ENCODE data around the gene TOE1. TPM values are rescaled to one million over a fixed set of nuclear protein-coding genes. Genes with fewer than 3 reads are reported as not detected.
A peak's percentile ranks its signal among the peaks of the same experiment; 100 is the strongest.
"Not testable (repeated sequence)": the region's sequence is repeated elsewhere in the genome, so short reads cannot be mapped to it uniquely, and the experiment has no call there.

TOE1 gene
- polyA plus RNA-seq, 2 donors: 4.4 to 8.0 TPM

GRCh38 chr1:45348966-45349677, 9.2 kb downstream of the TOE1 start:
- Histone ChIP-seq H3K4me3 (ENCODE audit: low read depth in 1 of 2, low read length in 2 of 2) (no peak overlapping the region), H3K27ac (ENCODE audit: low read depth in 2 of 2, low read length in 1 of 2) (peak overlapping the region; percentile 75 to 84), H3K9me3 (ENCODE audit: control insufficient read depth in 2 of 2, insufficient read depth in 1 of 2, low read depth in 1 of 2, low read length in 1 of 2) (no peaks in the 10 kb centered on the region), H3K27me3 (ENCODE audit: control insufficient read depth in 1 of 2, insufficient read depth in 2 of 2, low read length in 2 of 2) (no peaks in the 10 kb centered on the region), H3K4me1 (ENCODE audit: control insufficient read depth in 2 of 2, insufficient read depth in 2 of 2, low read length in 1 of 2) (peaks cover 3 to 7% of the 10 kb centered on the region in 2 donors), H3K36me3 (ENCODE audit: control insufficient read depth in 2 of 2, insufficient read depth in 2 of 2, low read length in 1 of 2) (peaks cover 4 to 12% of the 10 kb centered on the region in 2 donors)
- 27 to 44% methylated on average over 3 of the region's 3 CpGs for WGBS, 2 donors

- Histone ChIP-seq H3K9me3 (ENCODE audit: control insufficient read depth in 2 of 2, insufficient read depth in 1 of 2, low read depth in 1 of 2, low read length in 1 of 2) (no peaks in the 10 kb centered on the region), H3K4me1 (ENCODE audit: control insufficient read depth in 2 of 2, insufficient read depth in 2 of 2, low read length in 1 of 2) (peaks cover 3 to 7% of the 10 kb centered on the region in 2 donors), H3K4me3 (ENCODE audit: low read depth in 1 of 2, low read length in 2 of 2) (no peak overlapping the region), H3K27me3 (ENCODE audit: control insufficient read depth in 1 of 2, insufficient read depth in 2 of 2, low read length in 2 of 2) (no peaks in the 10 kb centered on the region), H3K27ac (ENCODE audit: low read depth in 2 of 2, low read length in 1 of 2) (no peak overlapping the region), H3K36me3 (ENCODE audit: control insufficient read depth in 2 of 2, insufficient read depth in 2 of 2, low read length in 1 of 2) (no peaks in the 10 kb centered on the region)
- 86 to 91% methylated on average over 5 of the region's 5 CpGs for WGBS, 2 donors
Observed at GRCh38 chr1:45351508-45351907, 11.5 kb downstream of the TOE1 start.

- Histone ChIP-seq H3K4me1 (ENCODE audit: control insufficient read depth in 2 of 2, insufficient read depth in 2 of 2, low read length in 1 of 2) (no peaks in the 10 kb centered on the region), H3K36me3 (ENCODE audit: control insufficient read depth in 2 of 2, insufficient read depth in 2 of 2, low read length in 1 of 2) (no peaks in the 10 kb centered on the region), H3K9me3 (ENCODE audit: control insufficient read depth in 2 of 2, insufficient read depth in 1 of 2, low read depth in 1 of 2, low read length in 1 of 2) (no peaks in the 10 kb centered on the region), H3K27me3 (ENCODE audit: control insufficient read depth in 1 of 2, insufficient read depth in 2 of 2, low read length in 2 of 2) (no peaks in the 10 kb centered on the region), H3K4me3 (ENCODE audit: low read depth in 1 of 2, low read length in 2 of 2) (no peak overlapping the region), H3K27ac (ENCODE audit: low read depth in 2 of 2, low read length in 1 of 2) (no peak overlapping the region)
- WGBS, 2 donors: 67 to 79% methylated on average over 2 of the region's 2 CpGs
Observed at GRCh38 chr1:45353685-45354084, 13.7 kb downstream of the TOE1 start.

- Histone ChIP-seq H3K4me3 (ENCODE audit: low read depth in 1 of 2, low read length in 2 of 2) (no peak overlapping the region), H3K36me3 (ENCODE audit: control insufficient read depth in 2 of 2, insufficient read depth in 2 of 2, low read length in 1 of 2) (no peaks in the 10 kb centered on the region), H3K27me3 (ENCODE audit: control insufficient read depth in 1 of 2, insufficient read depth in 2 of 2, low read length in 2 of 2) (no peaks in the 10 kb centered on the region), H3K4me1 (ENCODE audit: control insufficient read depth in 2 of 2, insufficient read depth in 2 of 2, low read length in 1 of 2) (no peaks in the 10 kb centered on the region), H3K27ac (ENCODE audit: low read depth in 2 of 2, low read length in 1 of 2) (no peak overlapping the region), H3K9me3 (ENCODE audit: control insufficient read depth in 2 of 2, insufficient read depth in 1 of 2, low read depth in 1 of 2, low read length in 1 of 2) (no peaks in the 10 kb centered on the region)
- WGBS, 2 donors: 91 to 93% methylated on average over 4 of the region's 4 CpGs
Observed at GRCh38 chr1:45354838-45355237, 14.9 kb downstream of the TOE1 start.

GRCh38 chr1:45355683-45356082, 15.7 kb downstream of the TOE1 start:
- WGBS, 2 donors: 43 to 46% methylated on average over 2 of the region's 2 CpGs
- Histone ChIP-seq H3K4me3 (ENCODE audit: low read depth in 1 of 2, low read length in 2 of 2) (no peak overlapping the region), H3K27me3 (ENCODE audit: control insufficient read depth in 1 of 2, insufficient read depth in 2 of 2, low read length in 2 of 2) (no peaks in the 10 kb centered on the region), H3K36me3 (ENCODE audit: control insufficient read depth in 2 of 2, insufficient read depth in 2 of 2, low read length in 1 of 2) (no peaks in the 10 kb centered on the region), H3K4me1 (ENCODE audit: control insufficient read depth in 2 of 2, insufficient read depth in 2 of 2, low read length in 1 of 2) (no peaks in the 10 kb centered on the region), H3K27ac (ENCODE audit: low read depth in 2 of 2, low read length in 1 of 2) (no peak overlapping the region), H3K9me3 (ENCODE audit: control insufficient read depth in 2 of 2, insufficient read depth in 1 of 2, low read depth in 1 of 2, low read length in 1 of 2) (no peaks in the 10 kb centered on the region)

- WGBS, 2 donors: 49 to 59% methylated on average over 4 of the region's 4 CpGs
- peak overlapping the region; percentile 13 to 28 for H3K27ac ChIP-seq (ENCODE audit: low read depth in 2 of 2, low read length in 1 of 2)
- no peaks in the 10 kb centered on the region for H3K9me3 ChIP-seq (ENCODE audit: control insufficient read depth in 2 of 2, insufficient read depth in 1 of 2, low read depth in 1 of 2, low read length in 1 of 2)
- H3K36me3 ChIP-seq (ENCODE audit: control insufficient read depth in 2 of 2, insufficient read depth in 2 of 2, low read length in 1 of 2): no peaks in the 10 kb centered on the region
- H3K4me1 ChIP-seq (ENCODE audit: control insufficient read depth in 2 of 2, insufficient read depth in 2 of 2, low read length in 1 of 2): no peaks in the 10 kb centered on the region
- H3K27me3 ChIP-seq (ENCODE audit: control insufficient read depth in 1 of 2, insufficient read depth in 2 of 2, low read length in 2 of 2): no peaks in the 10 kb centered on the region
- no peak overlapping the region for H3K4me3 ChIP-seq (ENCODE audit: low read depth in 1 of 2, low read length in 2 of 2)
Observed at GRCh38 chr1:45356186-45356585, 16.2 kb downstream of the TOE1 start.

GRCh38 chr1:45359882-45360513, 20.0 kb downstream of the TOE1 start:
- Histone ChIP-seq H3K4me1 (ENCODE audit: control insufficient read depth in 2 of 2, insufficient read depth in 2 of 2, low read length in 1 of 2) (no peaks in the 10 kb centered on the region), H3K27ac (ENCODE audit: low read depth in 2 of 2, low read length in 1 of 2) (peak overlapping the region; percentile 79 to 80), H3K36me3 (ENCODE audit: control insufficient read depth in 2 of 2, insufficient read depth in 2 of 2, low read length in 1 of 2) (no peaks in the 10 kb centered on the region), H3K27me3 (ENCODE audit: control insufficient read depth in 1 of 2, insufficient read depth in 2 of 2, low read length in 2 of 2) (no peaks in the 10 kb centered on the region), H3K9me3 (ENCODE audit: control insufficient read depth in 2 of 2, insufficient read depth in 1 of 2, low read depth in 1 of 2, low read length in 1 of 2) (no peaks in the 10 kb centered on the region), H3K4me3 (ENCODE audit: low read depth in 1 of 2, low read length in 2 of 2) (no peak overlapping the region)
- 13 to 19% methylated on average over 7 of the region's 7 CpGs for WGBS, 2 donors

- not testable (repeated sequence) for H3K4me3 ChIP-seq (ENCODE audit: low read depth in 1 of 2, low read length in 2 of 2)
Observed at GRCh38 chr1:45360981-45361380, 21.0 kb downstream of the TOE1 start.

GRCh38 chr1:45364294-45364693, 24.3 kb downstream of the TOE1 start:
- Histone ChIP-seq H3K27ac (ENCODE audit: low read depth in 2 of 2, low read length in 1 of 2) (no peak overlapping the region), H3K4me1 (ENCODE audit: control insufficient read depth in 2 of 2, insufficient read depth in 2 of 2, low read length in 1 of 2) (no peaks in the 10 kb centered on the region), H3K36me3 (ENCODE audit: control insufficient read depth in 2 of 2, insufficient read depth in 2 of 2, low read length in 1 of 2) (no peaks in the 10 kb centered on the region), H3K27me3 (ENCODE audit: control insufficient read depth in 1 of 2, insufficient read depth in 2 of 2, low read length in 2 of 2) (no peaks in the 10 kb centered on the region), H3K9me3 (ENCODE audit: control insufficient read depth in 2 of 2, insufficient read depth in 1 of 2, low read depth in 1 of 2, low read length in 1 of 2) (no peaks in the 10 kb centered on the region), H3K4me3 (ENCODE audit: low read depth in 1 of 2, low read length in 2 of 2) (no peak overlapping the region)
- 91 to 94% methylated on average over 2 of the region's 2 CpGs for WGBS, 2 donors

More at GRCh38 chr1:45360981-45361380, 21.0 kb downstream of the TOE1 start:
- 24 to 34% methylated on average over 7 of the region's 7 CpGs for WGBS, 2 donors
- not testable (repeated sequence) for H3K36me3 ChIP-seq (ENCODE audit: control insufficient read depth in 2 of 2, insufficient read depth in 2 of 2, low read length in 1 of 2); H3K9me3 ChIP-seq (ENCODE audit: control insufficient read depth in 2 of 2, insufficient read depth in 1 of 2, low read depth in 1 of 2, low read length in 1 of 2); H3K27me3 ChIP-seq (ENCODE audit: control insufficient read depth in 1 of 2, insufficient read depth in 2 of 2, low read length in 2 of 2); H3K4me1 ChIP-seq (ENCODE audit: control insufficient read depth in 2 of 2, insufficient read depth in 2 of 2, low read length in 1 of 2)
- peak overlapping the region; percentile 79 to 80 for H3K27ac ChIP-seq (ENCODE audit: low read depth in 2 of 2, low read length in 1 of 2)

GRCh38 chr1:45365051-45365450, 25.1 kb downstream of the TOE1 start:
- Histone ChIP-seq H3K4me3 (ENCODE audit: low read depth in 1 of 2, low read length in 2 of 2) (no peak overlapping the region), H3K4me1 (ENCODE audit: control insufficient read depth in 2 of 2, insufficient read depth in 2 of 2, low read length in 1 of 2) (no peaks in the 10 kb centered on the region), H3K9me3 (ENCODE audit: control insufficient read depth in 2 of 2, insufficient read depth in 1 of 2, low read depth in 1 of 2, low read length in 1 of 2) (no peaks in the 10 kb centered on the region), H3K27me3 (ENCODE audit: control insufficient read depth in 1 of 2, insufficient read depth in 2 of 2, low read length in 2 of 2) (no peaks in the 10 kb centered on the region), H3K36me3 (ENCODE audit: control insufficient read depth in 2 of 2, insufficient read depth in 2 of 2, low read length in 1 of 2) (no peaks in the 10 kb centered on the region), H3K27ac (ENCODE audit: low read depth in 2 of 2, low read length in 1 of 2) (no peak overlapping the region)
- WGBS, 2 donors: 91 to 93% methylated on average over 6 of the region's 6 CpGs
